Fibroblast of the aortic adventitia (primary cell): ENCODE measurements around the gene NUP42. TPM values are rescaled to one million over a fixed set of nuclear protein-coding genes. Genes with fewer than 3 reads are reported as not detected.

Source experiments
- DNase-seq: peaks from one replicate; pipeline ENCODE4 v3.0.0-alpha.2; 2010; ENCODE audit warnings: low read depth
- H3K4me3 ChIP-seq: 2 replicates; pipeline ENCODE4 v1.5.1; 2011; ENCODE audit warnings: low read depth, mild to moderate bottlenecking, control low read depth, low read length, moderate library complexity
- CTCF ChIP-seq: IDR thresholded peaks from 2 replicates; pipeline ENCODE4 v1.5.1; 2011; ENCODE audit warnings: mild to moderate bottlenecking, low read length, control low read depth, inconsistent platforms; ENCODE audit not compliant: insufficient read depth
- total RNA-seq: library from RNA; depleted of rRNA; stranded (reverse); fragments of >200 nt; gene quantifications from 2 replicates; pipeline ENCODE4 v1.2.3, GENCODE V29; 2012; ENCODE audit warnings: low replicate concordance

Gene NUP42
- total RNA-seq, 1 donor = 27.6 TPM

GRCh38 chr7:23204241-23204640 is 22.4 kb downstream of the NUP42 start:
- no peak for DNase-seq
- H3K4me3 ChIP-seq = no peak overlapping the region
- no peak for TF ChIP-seq CTCF

- no peak for TF ChIP-seq CTCF
- no peak overlapping the region for H3K4me3 ChIP-seq
- no peak for DNase-seq
Observed at GRCh38 chr7:23205577-23205908, 23.7 kb downstream of the NUP42 start.

- H3K4me3 ChIP-seq = no peak overlapping the region
- DNase-seq = no peak
- no peak for TF ChIP-seq CTCF
Observed at GRCh38 chr7:23205909-23206767, 24.3 kb downstream of the NUP42 start.

GRCh38 chr7:23207021-23207420 is 25.2 kb downstream of the NUP42 start:
- DNase-seq = no peak
- no peak for TF ChIP-seq CTCF
- no peak overlapping the region for H3K4me3 ChIP-seq

- DNase-seq = no peak
Observed at GRCh38 chr7:23207884-23208283, 26.0 kb downstream of the NUP42 start.

GRCh38 chr7:23208316-23208715 is 26.5 kb downstream of the NUP42 start:
- no peak overlapping the region for H3K4me3 ChIP-seq
- TF ChIP-seq CTCF = no peak
- DNase-seq = no peak

More at GRCh38 chr7:23207884-23208283, 26.0 kb downstream of the NUP42 start:
- no peak for TF ChIP-seq CTCF
- no peak overlapping the region for H3K4me3 ChIP-seq

GRCh38 chr7:23210506-23210905 is 28.7 kb downstream of the NUP42 start:
- no peak for TF ChIP-seq CTCF
- no peak for DNase-seq

More at GRCh38 chr7:23210506-23210905, 28.7 kb downstream of the NUP42 start:
- H3K4me3 ChIP-seq = no peak overlapping the region
